K562 (cell line): ENCODE measurements around the gene RNF213. TPM values are rescaled to one million over a fixed set of nuclear protein-coding genes. Genes with fewer than 3 reads are reported as not detected.

Experiments
- ATAC-seq: fragments of 200-7000 bp; cut with Tn5 transposase; 3 replicates; pipeline ENCODE4 v1.9.1; 2020; ENCODE audit warnings: moderate library complexity
- BruUV-seq: library from RNA; stranded (reverse); fragments of 400-500 nt; replicated peaks from 2 replicates; lab custom pipeline; 2021; lab: Mats Ljungman, UMichigan
- CTCF ChIA-PET: fragments of 300-600 bp; formaldehyde crosslinking; extraction: SDS; loops from one replicate; lab custom pipeline; 2021; ENCODE audit warnings: low intra/inter-chr PET ratio; lab: Yijun Ruan, JAX
- POLR2A ChIA-PET: fragments of 300-600, 350-650 bp; sonication (Branson Sonifier 250); formaldehyde crosslinking; extraction: SDS; loops from one replicate; lab custom pipeline; 2021; ENCODE audit warnings: antibody characterized with exemption, inconsistent platforms; lab: Yijun Ruan, JAX
- DNase-seq, 4 experiments: peaks; one replicate each; pipeline versions ENCODE4 v3.0.0 to v3.0.0-alpha.2; 2011 to 2018; ENCODE audit warnings: low spot score in 3 of 4, mixed read lengths in 3 of 4; ENCODE audit errors: extremely low read depth in 1 of 4
- FAIRE-seq: peaks from 2 replicates; lab custom pipeline; 2011; peaks lifted over from hg19 to GRCh38; lab: Jason Lieb, UNC
- H2AFZ ChIP-seq: 2 replicates; pipeline ENCODE4 v1.6.0; 2011; ENCODE audit warnings: low read depth, low read length, control low read depth, inconsistent platforms
- H3K27ac ChIP-seq: fragments of 200-600 bp; 3 replicates; pipeline ENCODE4 v1.8.0; 2011; ENCODE audit warnings: low read depth, mild to moderate bottlenecking, control low read depth, inconsistent platforms, low read length, moderate library complexity, mixed read lengths; ENCODE audit errors: extremely low read depth
- H3K27me3 ChIP-seq, 2 experiments: fragments of 300-600 bp in 1 of 2; 2 replicates in 1 of 2; 3 replicates in 1 of 2; pipeline versions ENCODE4 v1.6.0 to v1.8.0; 2011; ENCODE audit warnings: inconsistent platforms in 2 of 2, low read length in 2 of 2, mild to moderate bottlenecking in 1 of 2, mixed read lengths in 1 of 2, moderate library complexity in 1 of 2; ENCODE audit not compliant: control insufficient read depth in 2 of 2, insufficient read depth in 2 of 2
- H3K36me3 ChIP-seq: fragments of 300-600 bp; 3 replicates; pipeline ENCODE4 v1.8.0; 2011; ENCODE audit warnings: mild to moderate bottlenecking, low read length, inconsistent platforms; ENCODE audit not compliant: control insufficient read depth, insufficient read depth
- H3K4me1 ChIP-seq, 2 experiments: fragments of 200-600 bp in 1 of 2; replicated peaks in 1 of 2; 2 replicates in 1 of 2; 3 replicates in 1 of 2; pipeline versions ENCODE4 v1.5.1 to v1.8.0; 2011; ENCODE audit warnings: inconsistent platforms in 2 of 2, low read length in 2 of 2, mild to moderate bottlenecking in 1 of 2, mixed read lengths in 1 of 2, moderate library complexity in 1 of 2; ENCODE audit not compliant: control insufficient read depth in 2 of 2, insufficient read depth in 2 of 2
- H3K4me2 ChIP-seq: 2 replicates; pipeline ENCODE4 v1.6.1; 2011; ENCODE audit warnings: low read length, control low read depth, inconsistent platforms, mixed read lengths; ENCODE audit not compliant: insufficient read depth
- H3K4me3 ChIP-seq: fragments of 200-600 bp; sonication (generic), shearing (Covaris generic); 2 replicates; pipeline ENCODE4 v1.5.1; 2016; ENCODE audit warnings: control low read depth, inconsistent platforms
- H3K79me2 ChIP-seq: fragments of 200-600 bp; 3 replicates; pipeline ENCODE4 v1.8.0; 2011; ENCODE audit warnings: low read length, inconsistent platforms; ENCODE audit not compliant: control insufficient read depth, insufficient read depth
- H3K9ac ChIP-seq, 2 experiments: 2 replicates each; pipeline versions ENCODE4 v1.6.0 to v1.6.1; 2011; ENCODE audit warnings: low read depth in 2 of 2, low read length in 2 of 2, control low read depth in 1 of 2, inconsistent platforms in 1 of 2, mild to moderate bottlenecking in 1 of 2, mixed read lengths in 1 of 2; ENCODE audit not compliant: insufficient read depth in 1 of 2
- H3K9me1 ChIP-seq: one replicate; pipeline ENCODE4 v1.6.0; 2011; ENCODE audit warnings: inconsistent platforms, mild to moderate bottlenecking, low read length, moderate library complexity; ENCODE audit not compliant: control insufficient read depth, insufficient read depth
- H3K9me3 ChIP-seq: replicated peaks from 2 replicates; pipeline ENCODE4 v1.5.1; 2011; ENCODE audit warnings: low read depth, low read length, inconsistent platforms; ENCODE audit not compliant: control insufficient read depth, insufficient read depth
- H4K20me1 ChIP-seq: replicated peaks from 2 replicates; pipeline ENCODE4 v1.6.1; 2011; ENCODE audit warnings: low read length, inconsistent platforms, mixed read lengths; ENCODE audit not compliant: control insufficient read depth, insufficient read depth
- BRCA1 ChIP-seq, 2 experiments: fragments of 450-650 bp in 1 of 2; sonication (generic) in 1 of 2; formaldehyde crosslinking in 1 of 2; IDR thresholded peaks; 2 replicates each; pipeline versions ENCODE4 v1.5.0 to v1.6.1; 2017 to 2020; ENCODE audit warnings: mild to moderate bottlenecking in 1 of 2, missing genetic modification reagents in 1 of 2
- CGGBP1 ChIP-seq: fragments of 250-450 bp; sonication (Bioruptor Pico); IDR thresholded peaks from 2 replicates; pipeline ENCODE4 v1.9.0; 2021; ENCODE audit warnings: mild to moderate bottlenecking
- E2F4 ChIP-seq: sonication (generic); formaldehyde crosslinking; IDR thresholded peaks from 2 replicates; pipeline ENCODE4 v1.8.0; 2022; ENCODE audit warnings: mild to moderate bottlenecking, low read depth, missing genetic modification reagents
- FOXM1 ChIP-seq, 2 experiments: fragments of 450-650 bp in 1 of 2; sonication (generic) in 1 of 2; formaldehyde crosslinking in 1 of 2; IDR thresholded peaks; 2 replicates each; pipeline versions ENCODE4 v1.6.1 to v1.9.0; 2017 to 2022; ENCODE audit warnings: low read depth in 2 of 2, mild to moderate bottlenecking in 2 of 2, missing genetic modification reagents in 1 of 2, moderate library complexity in 1 of 2
- GATA2 ChIP-seq: sonication (generic); formaldehyde crosslinking; IDR thresholded peaks from 2 replicates; pipeline ENCODE4 v1.4.0; 2020; ENCODE audit warnings: mild to moderate bottlenecking, missing genetic modification reagents
- MBD2 ChIP-seq: sonication (generic); IDR thresholded peaks from 2 replicates; pipeline ENCODE4 v1.6.1; 2016; ENCODE audit warnings: low read depth, borderline replicate concordance
- MED1 ChIP-seq: sonication (generic); formaldehyde crosslinking; IDR thresholded peaks from 2 replicates; pipeline ENCODE4 v1.8.1; 2023; ENCODE audit warnings: missing genetic modification reagents, borderline replicate concordance
- POLR2G ChIP-seq: fragments of 200-400 bp; formaldehyde crosslinking; IDR thresholded peaks from 2 replicates; pipeline ENCODE4 v1.6.1; 2017; ENCODE audit warnings: low read depth, mild to moderate bottlenecking, antibody characterized with exemption, low read length, moderate library complexity
- RUNX1 ChIP-seq: sonication (generic); IDR thresholded peaks from 2 replicates; pipeline ENCODE4 v1.6.1; 2016; ENCODE audit warnings: antibody characterized with exemption, low read depth
- SMAD1 ChIP-seq: fragments of 150-350 bp; IDR thresholded peaks from 2 replicates; pipeline ENCODE4 v1.6.1; 2014; ENCODE audit warnings: low read length, low read depth; ENCODE audit not compliant: partially characterized antibody
- SNAPC5 ChIP-seq: fragments of 250-450 bp; sonication (Bioruptor Pico); IDR thresholded peaks from 2 replicates; pipeline ENCODE4 v1.8.0; 2021; ENCODE audit warnings: moderate library complexity, mild to moderate bottlenecking, inconsistent platforms
- SREBF2 ChIP-seq: sonication (generic); formaldehyde crosslinking; IDR thresholded peaks from 2 replicates; pipeline ENCODE4 v1.4.0; 2020; ENCODE audit warnings: mild to moderate bottlenecking, missing genetic modification reagents
- TAF7 ChIP-seq: fragments of 450-650 bp; IDR thresholded peaks from 2 replicates; pipeline ENCODE4 v1.6.1; 2016; ENCODE audit warnings: missing genetic modification characterization, missing compliant biosample characterization
- XRCC5 ChIP-seq: fragments of 200-400 bp; formaldehyde crosslinking; IDR thresholded peaks from 2 replicates; pipeline ENCODE4 v1.6.1; 2017; ENCODE audit warnings: low read depth, mild to moderate bottlenecking, low read length
- ZNF217 ChIP-seq: sonication (generic); formaldehyde crosslinking; IDR thresholded peaks from 2 replicates; pipeline ENCODE4 v1.8.0; 2022; ENCODE audit warnings: mild to moderate bottlenecking, missing genetic modification reagents
- ZNF785 ChIP-seq: fragments of 250-450 bp; sonication (Bioruptor Pico); IDR thresholded peaks from 2 replicates; pipeline ENCODE4 v1.4.0; 2020; ENCODE audit warnings: mild to moderate bottlenecking
- WGBS: fragments of 100-300 bp; shearing (Covaris generic); methylation state at CpG from one replicate; pipeline ENCODE4 v1.1.6; 2016; ENCODE audit warnings: low coverage, mixed read lengths; ENCODE audit not compliant: insufficient coverage; ENCODE audit errors: missing lambda C conversion rate; 5-methylcytosine and 5-hydroxymethylcytosine counted together
- in situ Hi-C: fragments of 300-500 bp; cut with MboI; formaldehyde crosslinking; loops from 4 replicates; pipeline ENCODE4 v1.15.0; 2018; ENCODE audit warnings: inconsistent platforms, mixed read lengths
- intact Hi-C: fragments of 100-400 bp; cut with micrococcal nuclease; formaldehyde crosslinking; loops from 2 replicates; pipeline ENCODE4 v1.14.2; 2022
- polyA plus RNA-seq, 8 experiments: library from polyadenylated mRNA; depleted of rRNA in 4 of 8; stranded (reverse) in 5 of 8; unstranded in 3 of 8; fragments of >200 nt; fragmentation: Nextera tagmentation in 2 of 8; fragmentation: Illumina TruSeq in 1 of 8; extraction: Ambion mirVana in 2 of 8; extraction: Trizol in 1 of 8; gene quantifications; 2 replicates each; pipeline versions ENCODE4 v1.2.1 to v1.2.3, GENCODE V29; 2011 to 2014; ENCODE audit warnings: inconsistent platforms in 1 of 8, missing spikeins in 1 of 8
- total RNA-seq, 7 experiments: library from RNA; depleted of rRNA in 6 of 7; stranded (reverse); fragments of >200 nt in 6 of 7; fragmentation: Illumina TruSeq in 2 of 7; extraction: Trizol in 2 of 7; gene quantifications; 2 replicates each; pipeline versions ENCODE4 v1.2.1 to v1.2.3, GENCODE V29; 2011 to 2021; ENCODE audit warnings: low replicate concordance in 1 of 7

Gene RNF213
- total and polyA plus RNA-seq, 9 of the 15 experiments (the other 6 are each of a cell fraction or from before 2014, with no cell fraction given), result 5.3 to 33.6 (median 17.9) TPM

- TF ChIP-seq POLR2G (peak; percentile 38), MBD2 (no peak)
Observed at GRCh38 chr17:80424878-80425765, 164.5 kb downstream of the RNF213 start (continued).

GRCh38 chr17:80425835-80426426 is 165.3 kb downstream of the RNF213 start:
- intact Hi-C loops, result loop anchor here (5.0 kb wide), 2 partner anchors 226 to 556 kb away; no protein-coding TSS in a partner anchor
- H3K79me2 ChIP-seq, result no peaks in the 10 kb centered on the region
- BruUV-seq, result no TSS peak
- H3K27me3 ChIP-seq, result peaks cover 20 to 86% of the 10 kb centered on the region in 2 experiments; a peak in 4 of 5 replicates
- DNase-seq (no peak), ATAC-seq (no peak), FAIRE-seq (no peak)
- H3K9me3 ChIP-seq, result no peaks in the 10 kb centered on the region
- H2AFZ ChIP-seq, result no peak overlapping the region
- H4K20me1 ChIP-seq, result peaks cover 33% of the 10 kb centered on the region
- no peak overlapping the region for H3K4me2 ChIP-seq
- no peak overlapping the region for H3K27ac ChIP-seq
- in situ Hi-C loops, result loop anchor here (5.0 kb wide), 2 partner anchors 151 to 556 kb away; no protein-coding TSS in a partner anchor
- H3K4me3 ChIP-seq, result no peak overlapping the region
- CTCF ChIA-PET, result interaction anchor here (1.9 to 2.7 kb wide), 4 partner anchors 149 to 555 kb away, joined by 17 to 38 read pairs (median 18); no protein-coding TSS in a partner anchor
- no peaks in the 10 kb centered on the region for H3K36me3 ChIP-seq
- TF ChIP-seq E2F4 (CRISPR knock-in tag) (no peak), ZNF217 (CRISPR knock-in tag) (no peak), TAF7 (no peak), FOXM1 (IDR thresholded peaks at IDR 0.05; ENCODE audit: low read depth) (no peak), FOXM1 (CRISPR knock-in tag; IDR thresholded peaks at IDR 0.05; ENCODE audit: low read depth) (no peak), XRCC5 (no peak), BRCA1 (IDR thresholded peaks at IDR 0.05) (no peak), BRCA1 (CRISPR knock-in tag; IDR thresholded peaks at IDR 0.05) (no peak), CGGBP1 (CRISPR knock-in tag) (no peak), SREBF2 (no peak), RUNX1 (no peak), SMAD1 (no peak), ZNF785 (CRISPR knock-in tag) (no peak), SNAPC5 (CRISPR knock-in tag) (no peak), GATA2 (CRISPR knock-in tag) (no peak), MED1 (CRISPR knock-in tag) (no peak)
- peak overlapping the region in 1 of 2 experiments; percentile 74; a peak in 2 of 4 replicates for H3K9ac ChIP-seq
- peaks cover 0 to 51% of the 10 kb centered on the region in 2 experiments; a peak in 2 of 5 replicates for H3K4me1 ChIP-seq
- 7% methylated on average over 9 of the region's 9 CpGs for WGBS
- no peaks in the 10 kb centered on the region for H3K9me1 ChIP-seq
- POLR2A ChIA-PET, result interaction anchor here (0.7 kb wide), 1 partner anchor 1584 kb away, joined by 3 read pairs; no protein-coding TSS in a partner anchor
